Left lung (tissue), 10 donors: Measurements from ENCODE around the gene RHOD. TPM values are rescaled to one million over a fixed set of nuclear protein-coding genes. Genes with fewer than 3 reads are reported as not detected.

Source experiments
- ATAC-seq: fragments of 200-7000 bp; cut with Tn5 transposase; one replicate; pipeline ENCODE4 v1.9.1; 2020; ENCODE audit warnings: moderate library complexity
- DNase-seq, 4 donors: peaks; one replicate each; pipeline ENCODE4 v3.0.0-alpha.2; 2013 to 2020
- H3K27ac ChIP-seq, 2 donors: fragments of 200-600 bp; sonication (generic) in 1 of 2; one replicate each; pipeline versions ENCODE4 v1.5.0 to v1.8.0; 2020 to 2021
- H3K27me3 ChIP-seq, 2 donors: fragments of 200-600 bp; sonication (generic) in 1 of 2; one replicate each; pipeline versions ENCODE4 v1.5.0 to v1.8.0; 2020 to 2021
- H3K36me3 ChIP-seq, 2 donors: fragments of 200-600 bp; sonication (generic) in 1 of 2; one replicate each; pipeline versions ENCODE4 v1.5.0 to v1.8.0; 2020 to 2021
- H3K4me1 ChIP-seq, 2 donors: fragments of 200-600 bp; one replicate each; pipeline ENCODE4 v1.8.0; 2021
- H3K4me3 ChIP-seq, 2 donors: fragments of 200-600 bp; sonication (generic) in 1 of 2; one replicate each; pipeline versions ENCODE4 v1.5.0 to v1.8.0; 2020 to 2021; ENCODE audit warnings: mild to moderate bottlenecking in 1 of 2
- H3K9me3 ChIP-seq, 2 donors: fragments of 200-600 bp; sonication (generic) in 1 of 2; one replicate each; pipeline versions ENCODE4 v1.5.0 to v1.8.0; 2020 to 2021
- intact Hi-C, 2 donors: fragments of 100-400 bp; cut with DNase I; formaldehyde crosslinking; loops; one replicate each; pipeline versions ENCODE4 v1.11.2 to v1.14.2; 2022
- microRNA-seq, 2 donors: library from miRNA; unstranded; fragments of <30 nt; microRNA quantifications; one replicate each; pipeline ENCODE4, GENCODE V29; 2019
- polyA plus RNA-seq, 6 donors: library from polyadenylated mRNA; unstranded; fragments of 120-200 nt; gene quantifications; one replicate each; pipeline ENCODE4 v1.2.1, GENCODE V29; 2013; ENCODE audit not compliant: insufficient read length in 6 of 6
- total RNA-seq, 2 donors: library from RNA; stranded (reverse); fragmentation: NEBNext Ultra II Directional; extraction: Animal tissue kit (Norgen Biotek cat#: 25700); gene quantifications; one replicate each; pipeline ENCODE4 v1.2.1, GENCODE V29; 2021
- TF ChIP-seq, protein P1 (sequence below), 2 donors: fragments of 200-600 bp; sonication (generic) in 1 of 2; IDR thresholded peaks; one replicate each; pipeline versions ENCODE4 v1.5.0 to v1.8.0; 2021; ENCODE audit warnings: antibody characterized with exemption in 2 of 2
- donor health status: DM: no; HTN: yes; CAD: no.
- donor health status: DM: no; HTN: no; CAD: no.

Gene RHOD
- total and polyA plus RNA-seq, 8 donors, result 9.1 to 37.6 (median 10.2) TPM

DNA sequence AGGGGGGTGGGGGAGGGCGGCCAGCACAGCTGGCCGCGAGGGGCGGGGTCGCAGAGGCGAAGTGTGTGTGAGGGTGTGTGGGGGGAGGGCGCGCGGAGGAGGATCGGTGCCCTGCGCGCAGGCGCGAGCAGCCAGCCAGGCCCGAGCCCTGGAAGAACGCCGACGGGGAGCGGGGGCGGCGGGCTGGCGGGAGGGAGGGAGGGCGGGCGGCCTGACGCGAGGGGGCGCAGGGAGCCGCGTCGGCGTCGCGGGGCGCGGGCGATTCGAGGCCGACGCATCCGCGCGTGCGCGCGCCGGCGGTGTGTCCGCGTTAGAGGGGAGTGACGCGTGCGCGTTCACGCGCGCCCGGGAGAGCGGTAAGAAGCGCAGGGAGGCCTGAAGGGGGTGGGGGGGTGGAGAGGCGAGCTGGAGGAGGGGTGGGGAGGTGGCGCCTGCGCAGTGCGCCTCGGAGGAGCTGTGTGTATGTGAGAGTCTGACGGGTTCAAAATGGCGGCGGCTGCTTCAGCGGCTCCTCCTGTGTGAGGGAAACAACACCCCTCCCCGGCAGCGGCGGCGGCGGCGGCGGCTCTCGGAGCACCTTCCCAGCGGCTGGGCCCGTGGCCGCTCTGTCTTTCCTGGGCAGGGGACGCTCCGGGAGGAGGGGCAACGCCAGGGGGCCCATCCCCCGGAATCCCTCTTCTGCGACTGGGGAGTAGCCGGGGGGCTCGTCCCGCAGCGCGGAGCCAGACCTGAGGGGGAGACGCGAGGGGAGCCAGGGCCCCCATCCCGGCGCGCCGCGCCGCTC lies 62.3 kb downstream of the RHOD start, which contains the start of gene KDM2A:
KDM2A (plus strand) TSS at position 463 of the 784 bp plus-strand sequence. CDS start 2,054 bp downstream, outside the sequence.
- H3K9me3 ChIP-seq, result no peaks in the 10 kb centered on the region
- intact Hi-C loops, result no loop called here
- peak within 1 kb of the TSS; percentile 97 for H3K27ac ChIP-seq
- peaks cover 18 to 45% of the 10 kb centered on the region in 2 donors for H3K4me1 ChIP-seq
- no peaks in the 10 kb centered on the region for H3K27me3 ChIP-seq
- H3K36me3 ChIP-seq, result peaks cover 0 to 6% of the 10 kb centered on the region in 2 donors
- H3K4me3 ChIP-seq, result peak within 1 kb of the TSS; percentile 75 to 84
- ATAC-seq (peak; percentile 88), DNase-seq (peak; percentile 99 to 100 (median 100))
- TF ChIP-seq, protein P1, sequence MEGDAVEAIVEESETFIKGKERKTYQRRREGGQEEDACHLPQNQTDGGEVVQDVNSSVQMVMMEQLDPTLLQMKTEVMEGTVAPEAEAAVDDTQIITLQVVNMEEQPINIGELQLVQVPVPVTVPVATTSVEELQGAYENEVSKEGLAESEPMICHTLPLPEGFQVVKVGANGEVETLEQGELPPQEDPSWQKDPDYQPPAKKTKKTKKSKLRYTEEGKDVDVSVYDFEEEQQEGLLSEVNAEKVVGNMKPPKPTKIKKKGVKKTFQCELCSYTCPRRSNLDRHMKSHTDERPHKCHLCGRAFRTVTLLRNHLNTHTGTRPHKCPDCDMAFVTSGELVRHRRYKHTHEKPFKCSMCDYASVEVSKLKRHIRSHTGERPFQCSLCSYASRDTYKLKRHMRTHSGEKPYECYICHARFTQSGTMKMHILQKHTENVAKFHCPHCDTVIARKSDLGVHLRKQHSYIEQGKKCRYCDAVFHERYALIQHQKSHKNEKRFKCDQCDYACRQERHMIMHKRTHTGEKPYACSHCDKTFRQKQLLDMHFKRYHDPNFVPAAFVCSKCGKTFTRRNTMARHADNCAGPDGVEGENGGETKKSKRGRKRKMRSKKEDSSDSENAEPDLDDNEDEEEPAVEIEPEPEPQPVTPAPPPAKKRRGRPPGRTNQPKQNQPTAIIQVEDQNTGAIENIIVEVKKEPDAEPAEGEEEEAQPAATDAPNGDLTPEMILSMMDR (IDR thresholded peaks at IDR 0.05), result peak; percentile 14 to 38

DNA sequence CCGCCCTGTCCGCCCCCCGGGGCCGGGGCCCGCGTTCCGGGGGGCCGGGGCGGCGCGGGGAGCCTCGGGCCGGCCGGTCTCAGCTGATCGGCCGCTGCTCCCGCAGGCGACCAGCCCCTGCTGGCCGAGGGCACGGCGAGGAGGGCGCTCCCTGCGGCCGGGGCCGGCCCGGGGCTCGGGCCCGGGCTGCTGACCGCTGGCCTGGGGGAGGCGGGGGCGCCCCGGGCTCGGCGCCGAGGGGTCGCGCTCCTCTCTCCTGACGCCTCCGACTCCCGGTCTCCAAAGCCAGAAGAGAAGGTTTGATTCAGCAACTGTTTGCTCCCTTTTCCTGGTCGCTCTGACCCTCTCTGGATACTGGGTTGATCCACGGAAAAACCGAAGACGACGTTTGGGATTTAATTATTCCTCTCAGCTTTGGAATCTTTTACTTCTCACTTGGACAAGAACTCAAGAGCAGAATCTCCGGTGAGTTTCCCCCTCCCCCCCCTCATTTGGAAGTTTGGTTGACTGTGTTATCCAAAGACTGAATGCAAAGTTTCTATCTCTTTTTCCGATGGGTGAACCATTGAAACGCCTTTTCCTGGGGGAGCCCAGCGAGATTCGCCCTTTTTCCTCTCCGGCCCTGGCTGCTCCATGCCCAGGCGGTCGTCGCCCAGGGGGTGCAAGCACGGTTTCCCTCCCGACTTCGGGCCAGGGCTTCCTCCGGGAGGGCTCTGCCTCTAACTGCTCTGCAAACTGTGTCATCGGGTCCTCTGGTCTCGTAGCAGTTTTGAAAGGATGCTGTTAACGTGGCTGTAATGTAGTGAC lies 63.1 kb downstream of the RHOD start:
- Histone ChIP-seq H3K4me3 (peak overlapping the region; percentile 75 to 84), H3K27ac (peak overlapping the region; percentile 97), H3K36me3 (peaks cover 0 to 11% of the 10 kb centered on the region in 2 donors), H3K4me1 (peaks cover 18 to 52% of the 10 kb centered on the region in 2 donors), H3K9me3 (no peaks in the 10 kb centered on the region), H3K27me3 (no peaks in the 10 kb centered on the region)
- ATAC-seq, result no peak
- TF ChIP-seq, protein P1 (IDR thresholded peaks at IDR 0.05), result no peak
- intact Hi-C loops, result no loop called here
- DNase-seq, result peak in 3 of 4 donors; percentile 30 to 88 (median 42)

DNA sequence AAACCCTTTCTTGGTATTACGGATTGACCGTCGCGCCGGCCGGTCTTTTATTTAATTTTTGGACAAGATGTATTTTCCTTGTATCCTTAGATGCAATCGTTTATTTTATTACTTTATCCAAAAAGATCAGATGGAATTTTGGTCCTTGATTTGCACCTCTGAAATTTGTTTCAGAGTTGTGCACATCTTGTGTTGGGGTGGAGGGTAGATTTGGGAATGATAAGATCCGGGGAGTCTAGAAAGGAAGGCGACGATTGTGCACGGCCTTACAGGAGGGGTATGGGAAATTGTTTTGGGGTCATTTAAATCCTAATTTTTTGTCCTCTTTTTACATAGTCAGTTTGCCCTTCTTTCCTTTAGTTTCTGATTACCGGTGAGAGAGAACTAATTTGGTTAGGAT lies 63.8 kb downstream of the RHOD start:
- ATAC-seq (no peak), DNase-seq (no peak)
- Histone ChIP-seq H3K9me3 (no peaks in the 10 kb centered on the region), H3K27me3 (no peaks in the 10 kb centered on the region), H3K4me3 (peak overlapping the region; percentile 75 to 84), H3K4me1 (peaks cover 18 to 53% of the 10 kb centered on the region in 2 donors), H3K36me3 (peaks cover 0 to 12% of the 10 kb centered on the region in 2 donors), H3K27ac (peak overlapping the region; percentile 97)
- TF ChIP-seq, protein P1 (IDR thresholded peaks at IDR 0.05), result no peak
- intact Hi-C loops, result no loop called here

DNA sequence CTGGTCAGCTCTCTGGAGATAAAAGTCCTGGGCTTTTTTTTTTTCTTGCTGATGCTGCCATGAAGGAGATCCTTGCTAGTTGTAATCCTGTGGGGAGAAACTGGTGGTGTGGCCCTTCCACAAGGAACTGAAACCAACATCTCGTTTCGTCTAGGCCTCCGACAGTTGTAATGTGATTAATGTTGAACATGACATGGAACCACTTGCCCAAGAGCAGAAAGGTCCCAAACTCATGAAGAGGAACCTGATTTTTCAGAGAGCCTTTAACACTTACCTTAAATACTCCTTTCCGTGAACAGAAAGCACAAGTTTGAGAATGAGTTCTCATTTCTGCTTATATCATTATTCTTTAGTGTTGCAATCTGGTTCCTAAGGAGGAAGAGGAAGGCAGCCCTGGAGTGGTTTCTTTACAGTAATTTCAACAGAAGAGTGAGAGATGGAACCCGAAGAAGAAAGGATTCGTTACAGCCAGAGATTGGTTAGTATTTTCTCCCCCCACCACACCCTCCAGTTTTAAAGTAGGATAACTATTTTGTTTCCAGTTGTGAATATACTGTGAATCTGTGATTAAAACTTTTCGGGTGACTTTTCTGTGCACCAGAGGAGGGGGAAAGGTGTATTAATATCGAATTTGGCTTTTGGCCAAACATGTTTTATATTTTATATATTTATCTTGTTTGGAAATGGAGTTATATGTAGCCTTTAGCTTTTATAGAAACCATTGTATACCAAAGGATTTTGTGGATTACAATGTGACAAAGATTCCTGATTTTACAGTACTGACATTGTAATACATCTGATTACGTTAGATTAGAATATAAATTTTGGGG lies 64.4 kb downstream of the RHOD start:
- no peaks in the 10 kb centered on the region for H3K27me3 ChIP-seq
- TF ChIP-seq, protein P1 (IDR thresholded peaks at IDR 0.05), result no peak
- H3K4me1 ChIP-seq, result peaks cover 18 to 55% of the 10 kb centered on the region in 2 donors
- DNase-seq (peak in 2 of 4 donors; percentile 29 to 39), ATAC-seq (peak; percentile 5)
- peak overlapping the region; percentile 97 for H3K27ac ChIP-seq
- peaks cover 0 to 12% of the 10 kb centered on the region in 2 donors for H3K36me3 ChIP-seq
- peak overlapping the region; percentile 75 to 84 for H3K4me3 ChIP-seq
- intact Hi-C loops, result no loop called here
- no peaks in the 10 kb centered on the region for H3K9me3 ChIP-seq

Small RNA genes within 50 kb of the gene (microRNA-seq; reads per million reads assigned to microRNA genes)
- gene MIR6860, result 0 reads per million in 2 donors

Other genes starting within 250 kb of the RHOD start
- 10 to 100 TPM; 16.4 to 22.3 TPM for gene RCE1, start 213.4 kb upstream of the RHOD start, total RNA-seq
- gene RCE1, start 213.4 kb upstream of the RHOD start, polyA plus RNA-seq, result 10 to 100 TPM; 17.5 to 22.7 (median 20.3) TPM
- 10 to 100 TPM; 20.2 to 21.1 TPM for gene LRFN4, start 199.8 kb upstream of the RHOD start, total RNA-seq
- 10 to 100 TPM in 3 of 6 donors, 1 to 10 TPM in 3; 6.1 to 15.3 (median 10.2) TPM for gene LRFN4, start 199.8 kb upstream of the RHOD start, polyA plus RNA-seq
- gene PC, start 98.5 kb upstream of the RHOD start, total RNA-seq, result 10 to 100 TPM; 20.3 to 27.4 TPM
- 10 to 100 TPM in 5 of 6 donors, 1 to 10 TPM in 1; 7.9 to 12.9 (median 10.3) TPM for gene PC, start 98.5 kb upstream of the RHOD start, polyA plus RNA-seq
- not detected for gene C11orf86, start 81.5 kb upstream of the RHOD start, total RNA-seq
- not detected for gene C11orf86, start 81.5 kb upstream of the RHOD start, polyA plus RNA-seq
- under 1 TPM in 1 of 2 donors, not detected in 1; 0.61 TPM for gene SYT12, start 33.7 kb upstream of the RHOD start, total RNA-seq
- under 1 TPM; 0.06 to 0.50 (median 0.10) TPM for gene SYT12, start 33.7 kb upstream of the RHOD start, polyA plus RNA-seq
- gene KDM2A, start 62.4 kb downstream of the RHOD start, total RNA-seq, result 10 to 100 TPM; 71.0 to 85.4 TPM
- 10 to 100 TPM; 76.6 to 87.0 (median 80.3) TPM for gene KDM2A, start 62.4 kb downstream of the RHOD start, polyA plus RNA-seq
- gene GRK2, start 209.6 kb downstream of the RHOD start, total RNA-seq, result 100 to 1,000 TPM in 1 of 2 donors, 10 to 100 TPM in 1; 55.2 to 118 TPM
- 10 to 100 TPM; 56.9 to 79.9 (median 59.4) TPM for gene GRK2, start 209.6 kb downstream of the RHOD start, polyA plus RNA-seq
- gene ANKRD13D, start 232.5 kb downstream of the RHOD start, total RNA-seq, result 10 to 100 TPM; 48.0 to 81.2 TPM
- gene ANKRD13D, start 232.5 kb downstream of the RHOD start, polyA plus RNA-seq, result 10 to 100 TPM; 34.5 to 61.0 (median 49.6) TPM
- 10 to 100 TPM; 28.7 to 44.9 TPM for gene SSH3, start 246.7 kb downstream of the RHOD start, total RNA-seq
- 10 to 100 TPM; 23.0 to 34.5 (median 28.3) TPM for gene SSH3, start 246.7 kb downstream of the RHOD start, polyA plus RNA-seq